ENCODE measurements around the gene KIAA1614. TPM values are rescaled to one million over a fixed set of nuclear protein-coding genes. Genes with fewer than 3 reads are reported as not detected.

The KIAA1614 gene
- total RNA-seq, 1 donor from 2014 or later, result 9.1 TPM

GRCh38 chr1:180936110-180937011 is 23.7 kb downstream of the KIAA1614 start:
- no peak for DNase-seq
- Histone ChIP-seq H3K27me3 (ENCODE audit: low read depth) (no peaks in the 10 kb centered on the region), H3K4me3 (no peak overlapping the region), H3K4me1 (no peaks in the 10 kb centered on the region), H3K36me3 (peaks cover 37% of the 10 kb centered on the region), H3K27ac (replicated peaks) (no peak overlapping the region), H3K9me3 (replicated peaks) (no peaks in the 10 kb centered on the region)
- no peak for TF ChIP-seq CTCF (IDR thresholded peaks at IDR 0.05; ENCODE audit: borderline replicate concordance)
- intact Hi-C loops (cut with micrococcal nuclease), result no loop called here

GRCh38 chr1:180937012-180937372 is 24.3 kb downstream of the KIAA1614 start:
- TF ChIP-seq CTCF (IDR thresholded peaks at IDR 0.05; ENCODE audit: borderline replicate concordance), result no peak
- no peak overlapping the region for H3K27ac ChIP-seq (replicated peaks)
- H3K4me1 ChIP-seq, result no peaks in the 10 kb centered on the region
- no peak for DNase-seq
- intact Hi-C loops (cut with micrococcal nuclease), result no loop called here
- no peaks in the 10 kb centered on the region for H3K9me3 ChIP-seq (replicated peaks)
- H3K36me3 ChIP-seq, result peaks cover 39% of the 10 kb centered on the region
- no peak overlapping the region for H3K4me3 ChIP-seq
- H3K27me3 ChIP-seq (ENCODE audit: low read depth), result no peaks in the 10 kb centered on the region

GRCh38 chr1:180937624-180938225 is 25.0 kb downstream of the KIAA1614 start:
- intact Hi-C loops (cut with micrococcal nuclease), result no loop called here
- Histone ChIP-seq H3K27ac (replicated peaks) (no peak overlapping the region), H3K4me1 (no peaks in the 10 kb centered on the region), H3K36me3 (peaks cover 39% of the 10 kb centered on the region), H3K4me3 (no peak overlapping the region), H3K9me3 (replicated peaks) (no peaks in the 10 kb centered on the region), H3K27me3 (ENCODE audit: low read depth) (no peaks in the 10 kb centered on the region)
- no peak for DNase-seq
- TF ChIP-seq CTCF (IDR thresholded peaks at IDR 0.05; ENCODE audit: borderline replicate concordance), result no peak

GRCh38 chr1:180939073-180939710 is 26.5 kb downstream of the KIAA1614 start:
- no peak for DNase-seq
- Histone ChIP-seq H3K27ac (replicated peaks) (no peak overlapping the region), H3K4me3 (no peak overlapping the region), H3K9me3 (replicated peaks) (no peaks in the 10 kb centered on the region), H3K4me1 (no peaks in the 10 kb centered on the region), H3K36me3 (peaks cover 44% of the 10 kb centered on the region), H3K27me3 (ENCODE audit: low read depth) (no peaks in the 10 kb centered on the region)
- intact Hi-C loops (cut with micrococcal nuclease), result no loop called here
- TF ChIP-seq CTCF (IDR thresholded peaks at IDR 0.05; ENCODE audit: borderline replicate concordance), result no peak

- peaks cover 47% of the 10 kb centered on the region for H3K36me3 ChIP-seq
- H3K4me1 ChIP-seq, result no peaks in the 10 kb centered on the region
- TF ChIP-seq CTCF (IDR thresholded peaks at IDR 0.05; ENCODE audit: borderline replicate concordance), result no peak
- no peaks in the 10 kb centered on the region for H3K9me3 ChIP-seq (replicated peaks)
- no peak for DNase-seq
- intact Hi-C loops (cut with micrococcal nuclease), result no loop called here
- H3K27me3 ChIP-seq (ENCODE audit: low read depth), result no peaks in the 10 kb centered on the region
- no peak overlapping the region for H3K27ac ChIP-seq (replicated peaks)
- no peak overlapping the region for H3K4me3 ChIP-seq
Observed at GRCh38 chr1:180939711-180940103, 27.0 kb downstream of the KIAA1614 start.

Measured in left ventricle myocardium inferior (tissue), 1 donor.